ENCODE data around the gene LMO1. TPM values are rescaled to one million over a fixed set of nuclear protein-coding genes. Genes with fewer than 3 reads are reported as not detected.
A peak's percentile ranks its signal among the peaks of the same experiment; 100 is the strongest.

The LMO1 gene
- total RNA-seq, 1 experiment from 2014 or later: not detected

DNA sequence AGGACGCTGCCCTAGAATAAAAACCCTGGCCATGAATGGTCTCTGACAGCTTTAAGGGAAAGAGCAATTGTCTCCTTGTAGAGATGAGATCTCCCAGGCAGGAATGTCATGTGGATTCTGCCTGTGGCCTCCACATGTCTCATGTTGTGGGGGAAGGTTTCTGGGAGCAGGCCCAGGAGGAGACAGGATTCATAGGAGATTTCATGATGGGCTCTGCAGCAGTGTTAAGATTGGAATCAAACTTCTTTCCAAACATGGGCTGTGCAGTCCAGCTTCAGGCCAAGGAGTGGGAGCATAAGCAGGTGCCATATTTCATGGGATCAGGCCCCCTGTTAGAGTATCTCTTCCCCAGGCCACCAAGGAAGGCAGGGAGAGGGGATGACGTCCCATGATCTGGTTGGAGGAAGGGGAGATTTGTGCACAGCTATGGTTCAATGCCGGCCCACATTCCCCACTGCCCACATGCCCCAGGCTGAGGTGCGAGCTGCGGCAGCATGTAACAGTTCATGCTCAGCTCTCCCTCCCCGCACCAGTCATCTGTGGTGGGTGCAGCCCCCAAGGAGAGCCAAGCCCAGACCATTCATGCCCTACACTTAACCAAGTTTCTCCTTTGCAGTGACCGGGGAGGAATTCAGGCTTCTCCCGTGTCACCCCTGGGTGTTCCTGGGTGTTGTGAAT lies 42.5 kb downstream of the LMO1 start:
- H3K27me3 Mint-ChIP-seq (ENCODE audit: insufficient read depth, unreplicated experiment): no peaks in the 10 kb centered on the region
- H3K9me3 Mint-ChIP-seq (ENCODE audit: unreplicated experiment): no peaks in the 10 kb centered on the region
- intact Hi-C loops (cut with micrococcal nuclease): loop anchor here (10.0 kb wide), 1 partner anchor 734 kb away; no protein-coding TSS in a partner anchor
- H3K4me1 Mint-ChIP-seq (ENCODE audit: insufficient read depth, unreplicated experiment): peaks cover 4% of the 10 kb centered on the region
- POLR2A ChIA-PET: interaction anchor here (0.6 kb wide), 2 partner anchors 332 to 463 kb away, joined by 3 read pairs; no protein-coding TSS in a partner anchor
- no TSS peak for BruUV-seq (replicated peaks)
- no peak for DNase-seq (ENCODE audit: unreplicated experiment)
- CTCF ChIA-PET: interaction anchor here (0.6 to 19.3 kb wide), 17 partner anchors 8 to 446 kb away, joined by 3 to 398 read pairs (median 5); partner anchors contain the start of gene LMO1
- H3K27ac Mint-ChIP-seq (ENCODE audit: low read depth, unreplicated experiment): no peak overlapping the region
- peaks cover 7% of the 10 kb centered on the region for H3K36me3 Mint-ChIP-seq (ENCODE audit: insufficient read depth, unreplicated experiment)
- TF ChIP-seq, protein P1, sequence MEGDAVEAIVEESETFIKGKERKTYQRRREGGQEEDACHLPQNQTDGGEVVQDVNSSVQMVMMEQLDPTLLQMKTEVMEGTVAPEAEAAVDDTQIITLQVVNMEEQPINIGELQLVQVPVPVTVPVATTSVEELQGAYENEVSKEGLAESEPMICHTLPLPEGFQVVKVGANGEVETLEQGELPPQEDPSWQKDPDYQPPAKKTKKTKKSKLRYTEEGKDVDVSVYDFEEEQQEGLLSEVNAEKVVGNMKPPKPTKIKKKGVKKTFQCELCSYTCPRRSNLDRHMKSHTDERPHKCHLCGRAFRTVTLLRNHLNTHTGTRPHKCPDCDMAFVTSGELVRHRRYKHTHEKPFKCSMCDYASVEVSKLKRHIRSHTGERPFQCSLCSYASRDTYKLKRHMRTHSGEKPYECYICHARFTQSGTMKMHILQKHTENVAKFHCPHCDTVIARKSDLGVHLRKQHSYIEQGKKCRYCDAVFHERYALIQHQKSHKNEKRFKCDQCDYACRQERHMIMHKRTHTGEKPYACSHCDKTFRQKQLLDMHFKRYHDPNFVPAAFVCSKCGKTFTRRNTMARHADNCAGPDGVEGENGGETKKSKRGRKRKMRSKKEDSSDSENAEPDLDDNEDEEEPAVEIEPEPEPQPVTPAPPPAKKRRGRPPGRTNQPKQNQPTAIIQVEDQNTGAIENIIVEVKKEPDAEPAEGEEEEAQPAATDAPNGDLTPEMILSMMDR (IDR thresholded peaks at IDR 0.05; ENCODE audit: unreplicated experiment): no peak
- no peak overlapping the region for H3K4me3 Mint-ChIP-seq (ENCODE audit: unreplicated experiment)

DNA sequence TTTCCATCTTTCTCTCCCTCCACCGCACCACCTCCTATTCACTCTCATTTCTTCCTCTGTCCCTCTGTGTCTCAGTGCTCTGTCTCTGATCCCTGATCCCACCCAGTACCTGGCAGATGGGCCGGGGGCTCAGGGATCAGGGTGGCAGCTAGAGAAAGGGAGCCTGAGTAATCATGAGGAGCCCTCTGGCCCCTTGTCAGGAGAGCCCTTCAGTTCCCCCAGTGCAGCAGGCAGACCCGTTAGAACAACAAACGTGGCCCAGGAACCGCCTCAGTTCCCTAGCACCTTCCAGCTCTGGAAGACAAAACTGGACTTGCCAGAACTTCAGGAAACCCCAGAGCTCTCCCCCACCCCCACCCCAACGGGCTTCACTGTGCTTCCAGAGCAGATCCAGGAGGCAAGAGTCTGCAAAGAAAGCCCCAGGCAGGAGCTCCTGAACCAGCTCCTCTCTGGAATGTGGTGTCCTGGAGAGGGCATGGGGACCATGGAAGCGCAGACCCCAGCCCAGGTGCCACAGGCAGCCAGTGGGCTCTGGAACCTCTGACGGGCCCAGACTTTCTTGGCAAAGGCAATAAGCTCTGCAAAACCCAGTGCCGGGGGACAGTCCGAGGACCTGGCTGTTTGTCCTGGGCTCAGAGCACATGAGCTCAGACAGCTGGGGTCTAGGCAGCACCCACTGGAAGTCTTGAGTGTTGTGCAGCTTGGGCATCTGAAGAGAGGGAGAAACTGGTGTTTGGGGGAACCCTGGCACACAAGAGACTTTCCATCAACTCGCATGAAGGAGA lies 43.2 kb downstream of the LMO1 start:
- peaks cover 4% of the 10 kb centered on the region for H3K27me3 Mint-ChIP-seq (ENCODE audit: insufficient read depth, unreplicated experiment)
- H3K27ac Mint-ChIP-seq (ENCODE audit: low read depth, unreplicated experiment): no peak overlapping the region
- H3K36me3 Mint-ChIP-seq (ENCODE audit: insufficient read depth, unreplicated experiment): peaks cover 7% of the 10 kb centered on the region
- POLR2A ChIA-PET: interaction anchor here (0.6 kb wide), 2 partner anchors 348 to 463 kb away, joined by 3 to 4 read pairs; no protein-coding TSS in a partner anchor
- intact Hi-C loops (cut with micrococcal nuclease): loop anchor here (10.0 kb wide), 1 partner anchor 734 kb away; no protein-coding TSS in a partner anchor
- CTCF ChIA-PET: interaction anchor here (0.7 to 19.3 kb wide), 25 partner anchors 8 to 1587 kb away, joined by 3 to 398 read pairs (median 5); partner anchors contain the start of gene LMO1
- TF ChIP-seq, protein P1 (IDR thresholded peaks at IDR 0.05; ENCODE audit: unreplicated experiment): no peak
- no peaks in the 10 kb centered on the region for H3K9me3 Mint-ChIP-seq (ENCODE audit: unreplicated experiment)
- DNase-seq (ENCODE audit: unreplicated experiment): no peak
- H3K4me1 Mint-ChIP-seq (ENCODE audit: insufficient read depth, unreplicated experiment): peaks cover under 1% of the 10 kb centered on the region
- H3K4me3 Mint-ChIP-seq (ENCODE audit: unreplicated experiment): no peak overlapping the region
- no TSS peak for BruUV-seq (replicated peaks)

DNA sequence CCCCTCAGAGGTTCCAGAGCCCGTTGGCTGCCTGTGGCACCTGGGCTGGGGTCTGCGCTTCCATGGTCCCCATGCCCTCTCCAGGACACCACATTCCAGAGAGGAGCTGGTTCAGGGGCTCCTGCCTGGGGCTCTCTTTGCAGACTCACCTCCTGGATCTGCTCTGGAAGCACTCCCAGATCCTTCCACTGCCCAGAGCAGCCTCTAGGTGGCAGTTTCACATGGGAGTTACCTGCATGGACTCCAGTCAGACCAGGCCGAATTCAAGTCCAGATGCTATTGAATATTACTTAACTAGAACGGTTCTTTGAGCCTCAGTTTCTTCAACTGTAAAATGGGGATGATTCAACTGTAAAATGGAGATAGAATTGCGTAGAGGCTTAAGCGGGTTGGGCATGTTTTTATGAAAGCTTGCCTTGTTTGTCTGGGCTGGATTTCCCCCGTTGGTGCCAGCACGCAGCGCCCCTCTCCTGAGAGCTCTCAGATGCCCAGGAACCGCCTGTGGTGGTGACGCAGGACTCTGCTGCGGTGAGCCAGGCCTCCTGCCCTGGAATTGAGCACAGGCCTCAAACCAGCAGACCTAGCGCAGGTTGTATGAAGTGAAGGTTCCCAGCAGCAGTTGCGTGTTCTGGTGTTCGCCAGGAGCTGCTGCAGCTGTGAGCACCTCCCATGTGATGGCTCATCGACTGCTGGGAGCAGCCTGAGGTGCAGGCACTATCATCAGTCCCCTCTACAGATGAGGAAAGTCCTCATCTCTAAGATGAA lies 44.2 kb downstream of the LMO1 start:
- H3K4me3 Mint-ChIP-seq (ENCODE audit: unreplicated experiment): no peak overlapping the region
- peaks cover 14% of the 10 kb centered on the region for H3K27me3 Mint-ChIP-seq (ENCODE audit: insufficient read depth, unreplicated experiment)
- peaks cover 7% of the 10 kb centered on the region for H3K36me3 Mint-ChIP-seq (ENCODE audit: insufficient read depth, unreplicated experiment)
- intact Hi-C loops (cut with micrococcal nuclease): loop anchor here (1.0 to 10.0 kb wide), 2 partner anchors 347 to 735 kb away; no protein-coding TSS in a partner anchor
- no peaks in the 10 kb centered on the region for H3K9me3 Mint-ChIP-seq (ENCODE audit: unreplicated experiment)
- H3K27ac Mint-ChIP-seq (ENCODE audit: low read depth, unreplicated experiment): no peak overlapping the region
- POLR2A ChIA-PET: interaction anchor here (0.6 kb wide), 1 partner anchor 349 kb away, joined by 4 read pairs; no protein-coding TSS in a partner anchor
- H3K4me1 Mint-ChIP-seq (ENCODE audit: insufficient read depth, unreplicated experiment): no peaks in the 10 kb centered on the region
- DNase-seq (ENCODE audit: unreplicated experiment): peak; percentile 65
- TF ChIP-seq, protein P1 (IDR thresholded peaks at IDR 0.05; ENCODE audit: unreplicated experiment): peak; percentile 72
- CTCF ChIA-PET: interaction anchor here (0.6 to 19.3 kb wide), 34 partner anchors 10 to 1024 kb away, joined by 3 to 398 read pairs (median 4); partner anchors contain the start of gene LMO1
- BruUV-seq (replicated peaks): no TSS peak
